B cell (primary cell): Measurements from ENCODE around the gene ROBO2. TPM values are rescaled to one million over a fixed set of nuclear protein-coding genes. Genes with fewer than 3 reads are reported as not detected.

Experiments
- ATAC-seq: fragments of 200-7000 bp; cut with Tn5 transposase; one replicate; pipeline ENCODE4 v1.10.0; 2021; ENCODE audit warnings: low read depth, mild to moderate bottlenecking, moderate number of reproducible peaks, moderate library complexity
- CTCF ChIA-PET: fragments of 350-600 bp; sonication (Branson Sonifier 250); formaldehyde crosslinking; loops from one replicate; lab custom pipeline; 2021; ENCODE audit warnings: antibody characterized with exemption, inconsistent platforms; lab: Charles Lee
- POLR2A ChIA-PET: fragments of 350-600 bp; sonication (Branson Sonifier 250); formaldehyde crosslinking; loops from one replicate; lab custom pipeline; 2021; ENCODE audit warnings: antibody characterized with exemption; lab: Charles Lee
- DNase-seq: peaks from one replicate; pipeline ENCODE4 v3.0.0; 2013
- H2AFZ ChIP-seq: 2 replicates; pipeline ENCODE4 v1.6.1; 2012; ENCODE audit warnings: mild to moderate bottlenecking, low read depth, low read length; ENCODE audit not compliant: insufficient read depth, poor library complexity, severe bottlenecking
- H3K27ac ChIP-seq, 2 donors: 1 replicate in 1 of 2; 2 replicates in 1 of 2; pipeline ENCODE4 v1.5.1; 2012 to 2013; ENCODE audit warnings: low read length in 2 of 2, mild to moderate bottlenecking in 2 of 2, moderate library complexity in 1 of 2
- H3K27me3 ChIP-seq, 4 experiments: fragments of 200-600 bp in 1 of 4; sonication (generic) in 1 of 4; replicated peaks in 1 of 4; 1 replicate in 2 of 4; 2 replicates in 2 of 4; pipeline versions ENCODE4 v1.6.1 to v1.7.0; 2013 to 2016; ENCODE audit warnings: low read length in 3 of 4, mild to moderate bottlenecking in 2 of 4, mixed read lengths in 1 of 4, moderate library complexity in 1 of 4; ENCODE audit not compliant: insufficient read depth in 4 of 4, control insufficient read depth in 3 of 4; ENCODE audit errors: control extremely low read depth in 1 of 4
- H3K36me3 ChIP-seq, 2 experiments: replicated peaks in 1 of 2; 1 replicate in 1 of 2; 2 replicates in 1 of 2; pipeline versions ENCODE4 v1.6.1 to v1.7.1; 2013; ENCODE audit warnings: low read length in 1 of 2; ENCODE audit not compliant: insufficient read depth in 2 of 2, control insufficient read depth in 1 of 2; ENCODE audit errors: control extremely low read depth in 1 of 2, extremely low read depth in 1 of 2
- H3K4me1 ChIP-seq, 2 donors: fragments of 200-600 bp in 1 of 2; sonication (generic) in 1 of 2; 1 replicate in 1 of 2; 2 replicates in 1 of 2; pipeline versions ENCODE4 v1.5.1 to v1.6.1; 2013 to 2017; ENCODE audit warnings: low read length in 2 of 2; ENCODE audit not compliant: control insufficient read depth in 2 of 2, insufficient read depth in 2 of 2
- H3K4me2 ChIP-seq: replicated peaks from 2 replicates; pipeline ENCODE3; 2012; ENCODE audit warnings: mild to moderate bottlenecking, low read depth, low read length; ENCODE audit not compliant: poor library complexity, severe bottlenecking
- H3K4me3 ChIP-seq, 5 experiments: fragments of 200-600 bp in 1 of 5; sonication (generic) in 1 of 5; 1 replicate in 3 of 5; 2 replicates in 2 of 5; pipeline versions ENCODE4 v1.5.1 to v1.7.0; 2011 to 2016; ENCODE audit warnings: low read length in 4 of 5, mild to moderate bottlenecking in 4 of 5, low read depth in 2 of 5, control low read depth in 1 of 5, moderate library complexity in 1 of 5; ENCODE audit not compliant: insufficient read depth in 1 of 5; ENCODE audit errors: control extremely low read depth in 1 of 5, extremely low read depth in 1 of 5
- H3K79me2 ChIP-seq: fragments of 200-600 bp; sonication (generic); one replicate; pipeline ENCODE4 v1.6.0; 2016; ENCODE audit warnings: low read length; ENCODE audit not compliant: control insufficient read depth, insufficient read depth
- H3K9ac ChIP-seq: fragments of 200-600 bp; sonication (generic); 2 replicates; pipeline ENCODE4 v1.6.1; 2017; ENCODE audit warnings: mild to moderate bottlenecking, low read length, moderate library complexity
- H3K9me3 ChIP-seq, 3 donors: one replicate each; pipeline versions ENCODE4 v1.6.1 to v1.7.1; 2013; ENCODE audit warnings: low read length in 2 of 3; ENCODE audit not compliant: control insufficient read depth in 2 of 3, insufficient read depth in 1 of 3; ENCODE audit errors: control extremely low read depth in 1 of 3
- H4K20me1 ChIP-seq: 2 replicates; pipeline ENCODE4 v1.6.0; 2012; ENCODE audit warnings: mild to moderate bottlenecking, low read length; ENCODE audit not compliant: insufficient read depth, control insufficient read depth, poor library complexity, severe bottlenecking
- H3K27ac Mint-ChIP-seq: one replicate; pipeline ENCODE4 v1.8.0; 2021; ENCODE audit warnings: mixed read lengths
- H3K27me3 Mint-ChIP-seq: one replicate; pipeline ENCODE4 v1.8.0; 2021; ENCODE audit warnings: mixed read lengths
- H3K4me1 Mint-ChIP-seq: one replicate; pipeline ENCODE4 v1.8.0; 2021; ENCODE audit warnings: mixed read lengths
- H3K4me3 Mint-ChIP-seq: one replicate; pipeline ENCODE4 v1.8.0; 2021; ENCODE audit warnings: mixed read lengths
- H3K9me3 Mint-ChIP-seq: one replicate; pipeline ENCODE4 v1.8.0; 2022; ENCODE audit warnings: mixed read lengths; ENCODE audit not compliant: insufficient read depth
- CTCF ChIP-seq: fragments of 200-600 bp; IDR thresholded peaks from one replicate; pipeline ENCODE4 v1.8.0; 2022; ENCODE audit warnings: antibody characterized with exemption, mild to moderate bottlenecking
- EZH2 ChIP-seq: IDR thresholded peaks from 2 replicates; pipeline ENCODE4 v1.6.1; 2012; ENCODE audit warnings: borderline replicate concordance, low read depth, mild to moderate bottlenecking, moderate library complexity, low read length; ENCODE audit not compliant: insufficient read depth, poor library complexity, severe bottlenecking
- WGBS: methylation state at CpG from one replicate; pipeline ENCODE4 v1.1.5; 2013; ENCODE audit warnings: missing lambda C conversion rate; ENCODE audit not compliant: insufficient coverage; 5-methylcytosine and 5-hydroxymethylcytosine counted together
- intact Hi-C: fragments of 100-400 bp; cut with micrococcal nuclease; formaldehyde crosslinking; loops from one replicate; pipeline ENCODE4 v1.10.0; 2022
- polyA plus RNA-seq: library from polyadenylated mRNA; depleted of rRNA; stranded (reverse); fragments of >200 nt; gene quantifications from 2 replicates; pipeline ENCODE4 v1.2.3, GENCODE V29; 2012
- total RNA-seq, 2 donors: library from RNA; stranded (reverse); fragments of 120-200 nt in 1 of 2; gene quantifications; 1 replicate in 1 of 2; 2 replicates in 1 of 2; pipeline versions ENCODE4 v1.2.3 to v1.2.4, GENCODE V29; 2013 to 2022

Gene ROBO2
- total and polyA plus RNA-seq, 2 donors (not counting 1 experiment from before 2014, with no cell fraction given) = not detected

GRCh38 chr3:77459926-77460325 is 420.0 kb downstream of the ROBO2 start:
- no peaks in the 10 kb centered on the region for H4K20me1 ChIP-seq
- peaks cover 9% of the 10 kb centered on the region for H3K9me3 Mint-ChIP-seq
- H3K27ac ChIP-seq = no peak overlapping the region
- no peak overlapping the region for H3K4me3 ChIP-seq
- no peak overlapping the region for H3K4me3 Mint-ChIP-seq
- no peaks in the 10 kb centered on the region for H3K36me3 ChIP-seq
- no peak for TF ChIP-seq CTCF
- no peak for TF ChIP-seq EZH2
- intact Hi-C loops = no loop called here
- ChIA-PET POLR2A (no interaction called here), CTCF (no interaction called here)
- H3K27ac Mint-ChIP-seq = no peak overlapping the region
- no peak for ATAC-seq
- no peak for DNase-seq
- no peaks in the 10 kb centered on the region for H3K4me1 ChIP-seq
- H2AFZ ChIP-seq = no peak overlapping the region
- H3K27me3 Mint-ChIP-seq = no peaks in the 10 kb centered on the region
- no peaks in the 10 kb centered on the region for H3K9me3 ChIP-seq
- H3K27me3 ChIP-seq = no peaks in the 10 kb centered on the region
- H3K4me1 Mint-ChIP-seq = no peaks in the 10 kb centered on the region
- no peaks in the 10 kb centered on the region for H3K79me2 ChIP-seq
- H3K4me2 ChIP-seq = no peak overlapping the region
- WGBS = 100% methylated on average over 7 of the region's 7 CpGs
- H3K9ac ChIP-seq = no peak overlapping the region

GRCh38 chr3:77460326-77460725 is 420.4 kb downstream of the ROBO2 start:
- POLR2A ChIA-PET = no interaction called here
- Histone ChIP-seq H3K4me1 (no peaks in the 10 kb centered on the region), H4K20me1 (no peaks in the 10 kb centered on the region), H3K4me3 (no peak overlapping the region), H3K9ac (no peak overlapping the region), H3K79me2 (no peaks in the 10 kb centered on the region), H3K27me3 (no peaks in the 10 kb centered on the region), H3K4me2 (no peak overlapping the region), H3K36me3 (no peaks in the 10 kb centered on the region), H2AFZ (no peak overlapping the region), H3K27ac (no peak overlapping the region), H3K9me3 (no peaks in the 10 kb centered on the region)
- ATAC-seq = no peak
- no peak for TF ChIP-seq EZH2
- TF ChIP-seq CTCF = no peak
- Mint-ChIP-seq H3K27ac (no peak overlapping the region), H3K9me3 (peaks cover 10% of the 10 kb centered on the region), H3K4me1 (no peaks in the 10 kb centered on the region), H3K27me3 (no peaks in the 10 kb centered on the region), H3K4me3 (no peak overlapping the region)
- no CpG with 5 or more reads among the region's 3 CpGs for WGBS
- intact Hi-C loops = no loop called here
- CTCF ChIA-PET = no interaction called here
- no peak for DNase-seq
